Thymus (tissue), 11 donors: ENCODE results near the gene GSTA1. TPM values are rescaled to one million over a fixed set of nuclear protein-coding genes. Genes with fewer than 3 reads are reported as not detected.
"Not testable (repeated sequence)": the region's sequence is repeated elsewhere in the genome, so short reads cannot be mapped to it uniquely, and the experiment has no call there.

Experiments
- DNase-seq, 9 donors: peaks; one replicate each; pipeline ENCODE4 v3.0.0-alpha.2; 2013; ENCODE audit warnings: low spot score in 9 of 9, low read depth in 6 of 9, missing footprints in 1 of 9
- H3K27ac ChIP-seq, 2 donors: one replicate each; pipeline ENCODE4 v1.5.1; 2013; ENCODE audit warnings: control low read depth in 1 of 2, low read depth in 1 of 2, low read length in 1 of 2, mild to moderate bottlenecking in 1 of 2, moderate library complexity in 1 of 2
- H3K27me3 ChIP-seq, 2 donors: one replicate each; pipeline ENCODE4 v1.5.1; 2013; ENCODE audit warnings: low read length in 1 of 2; ENCODE audit not compliant: control insufficient read depth in 2 of 2, insufficient read depth in 1 of 2
- H3K36me3 ChIP-seq, 2 donors: one replicate each; pipeline ENCODE4 v1.5.1; 2013; ENCODE audit warnings: low read length in 1 of 2, mild to moderate bottlenecking in 1 of 2, moderate library complexity in 1 of 2; ENCODE audit not compliant: control insufficient read depth in 2 of 2, insufficient read depth in 2 of 2
- H3K4me1 ChIP-seq, 2 donors: one replicate each; pipeline ENCODE4 v1.5.1; 2013; ENCODE audit warnings: low read length in 2 of 2; ENCODE audit not compliant: control insufficient read depth in 2 of 2, insufficient read depth in 2 of 2
- H3K4me3 ChIP-seq, 2 donors: one replicate each; pipeline ENCODE4 v1.5.1; 2013; ENCODE audit warnings: low read length in 2 of 2, control low read depth in 1 of 2, mild to moderate bottlenecking in 1 of 2
- H3K9me3 ChIP-seq, 2 donors: one replicate each; pipeline ENCODE4 v1.5.1; 2013; ENCODE audit warnings: low read length in 1 of 2, mild to moderate bottlenecking in 1 of 2; ENCODE audit not compliant: control insufficient read depth in 2 of 2, insufficient read depth in 1 of 2
- WGBS: extraction: QIAGEN DNeasy Blood & Tissue Kit; methylation state at CpG from one replicate; pipeline ENCODE4 v1.1.7; 2013; 5-methylcytosine and 5-hydroxymethylcytosine counted together
- polyA plus RNA-seq: library from polyadenylated mRNA; stranded (reverse); fragments of 200-250 nt; gene quantifications from one replicate; pipeline ENCODE4 v1.2.3, GENCODE V29; 2013
- total RNA-seq: library from RNA; stranded (reverse); fragments of 120-200 nt; gene quantifications from one replicate; pipeline ENCODE4 v1.2.4, GENCODE V29; 2013
- donor health status: healthy.

The GSTA1 gene
- total and polyA plus RNA-seq, 2 donors, result 0.66 to 1.8 TPM

DNA sequence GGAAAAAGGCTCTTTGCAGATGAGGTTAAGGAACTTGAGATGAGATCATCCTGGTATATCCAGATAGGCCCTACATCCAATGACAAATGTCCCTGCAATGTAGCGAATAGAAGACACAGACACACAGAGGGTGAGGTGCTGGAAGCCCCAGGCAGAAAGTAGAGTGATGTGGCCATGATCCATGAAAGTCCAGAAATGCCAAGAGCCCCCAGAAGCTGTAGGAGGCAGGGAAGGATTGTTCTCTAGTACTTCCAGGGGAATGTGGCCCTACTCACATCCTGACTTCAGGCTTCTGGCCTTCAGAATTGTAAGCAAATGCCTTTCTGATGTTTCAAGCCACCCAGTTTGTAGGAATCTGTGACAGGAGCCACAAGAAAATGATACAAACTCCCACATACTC is 14.0 kb downstream of the GSTA1 start:
- H3K27ac ChIP-seq, H3K9me3 ChIP-seq, H3K4me3 ChIP-seq, DNase-seq, H3K4me1 ChIP-seq, H3K36me3 ChIP-seq, H3K27me3 ChIP-seq: not testable (repeated sequence)
- 97% methylated on average over 1 of the region's 1 CpG for WGBS

DNA sequence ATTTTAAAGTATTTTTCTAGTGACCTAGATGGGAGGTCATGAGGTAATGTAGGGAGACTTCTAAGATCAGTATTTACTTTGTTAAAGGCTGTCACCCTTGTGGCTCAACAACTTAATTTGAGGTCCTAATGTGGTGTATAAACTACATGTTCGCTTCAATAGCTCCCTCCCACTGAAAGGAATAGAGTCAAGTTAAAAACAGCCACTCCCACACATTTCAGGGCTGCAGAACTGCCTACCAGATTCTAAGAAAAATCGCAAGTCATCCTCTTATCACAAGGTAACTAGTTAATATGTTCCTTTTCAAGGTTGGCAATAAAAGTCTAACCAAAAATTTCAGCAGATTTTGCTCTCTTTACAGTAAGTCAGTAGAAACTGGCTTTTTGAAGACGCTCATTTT is 15.1 kb downstream of the GSTA1 start:
- Histone ChIP-seq H3K4me1 (no peaks in the 10 kb centered on the region), H3K4me3 (no peak overlapping the region), H3K9me3 (no peaks in the 10 kb centered on the region), H3K36me3 (no peaks in the 10 kb centered on the region), H3K27ac (no peak overlapping the region), H3K27me3 (no peaks in the 10 kb centered on the region)
- whole genome bisulfite sequencing, result 53% methylated on average over 3 of the region's 3 CpGs
- DNase-seq, result no peak

DNA sequence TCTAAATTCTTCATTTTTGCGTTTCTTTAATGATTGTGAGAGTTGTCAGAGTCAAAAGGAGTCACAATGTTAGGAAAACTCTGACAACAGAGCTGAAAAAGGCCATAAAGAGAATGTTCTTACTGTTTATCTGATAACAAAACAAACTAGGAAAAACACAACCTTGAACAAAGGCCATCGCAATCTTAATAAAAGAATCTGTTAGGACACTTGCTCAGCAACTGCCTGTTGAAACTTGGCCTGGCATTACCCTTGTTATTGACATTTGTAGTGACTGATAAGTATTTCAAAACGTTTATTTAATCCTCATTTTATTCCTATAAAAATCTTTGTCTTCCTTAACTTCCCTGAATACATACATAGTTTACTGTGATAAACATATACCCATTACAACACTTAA is 15.7 kb downstream of the GSTA1 start:
- no peak for DNase-seq
- no peaks in the 10 kb centered on the region for H3K4me1 ChIP-seq
- no peak overlapping the region for H3K4me3 ChIP-seq
- H3K27ac ChIP-seq, result no peak overlapping the region
- 70% methylated on average over 3 of the region's 3 CpGs for WGBS
- no peaks in the 10 kb centered on the region for H3K36me3 ChIP-seq
- no peaks in the 10 kb centered on the region for H3K27me3 ChIP-seq
- H3K9me3 ChIP-seq, result no peaks in the 10 kb centered on the region

DNA sequence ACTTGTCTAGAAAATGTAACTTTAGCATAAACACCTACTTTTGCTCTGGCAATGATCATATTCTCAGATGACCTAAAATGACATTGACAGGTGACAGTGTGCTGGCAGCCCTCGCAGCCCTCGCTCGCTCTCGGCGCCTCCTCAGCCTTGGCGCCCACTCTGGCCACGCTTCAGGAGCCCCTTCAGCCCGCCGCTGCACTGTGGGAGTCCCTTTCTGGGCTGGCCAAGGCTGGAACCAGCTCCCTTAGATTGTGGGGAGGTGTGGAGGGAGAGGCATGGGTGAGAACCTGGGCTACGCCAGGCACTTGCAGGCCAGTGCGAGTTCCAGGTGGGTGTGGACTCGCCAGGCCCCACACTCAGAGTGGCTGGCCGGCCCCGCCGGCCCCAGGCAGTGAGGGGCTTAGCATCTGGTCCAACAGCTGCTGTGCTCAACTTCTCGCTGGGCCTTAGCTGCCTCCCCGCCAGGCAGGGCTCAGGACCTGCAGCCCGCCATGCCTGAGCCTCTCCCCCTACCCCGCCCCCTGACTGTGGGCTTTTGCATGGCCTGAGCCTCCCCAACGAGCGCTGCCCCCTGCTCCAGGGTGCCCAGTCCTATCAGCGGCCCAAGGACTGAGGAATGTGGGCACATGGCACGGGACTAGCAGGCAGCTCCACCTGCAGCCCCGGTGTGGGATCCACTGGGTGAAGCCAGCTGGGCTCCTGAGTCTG is 17.2 kb downstream of the GSTA1 start:
- WGBS, result 94% methylated on average over 24 of the region's 24 CpGs
- no peak overlapping the region for H3K27ac ChIP-seq
- no peaks in the 10 kb centered on the region for H3K4me1 ChIP-seq
- H3K27me3 ChIP-seq, result no peaks in the 10 kb centered on the region
- DNase-seq, result no peak
- H3K4me3 ChIP-seq, result no peak overlapping the region
- no peaks in the 10 kb centered on the region for H3K9me3 ChIP-seq
- no peaks in the 10 kb centered on the region for H3K36me3 ChIP-seq

DNA sequence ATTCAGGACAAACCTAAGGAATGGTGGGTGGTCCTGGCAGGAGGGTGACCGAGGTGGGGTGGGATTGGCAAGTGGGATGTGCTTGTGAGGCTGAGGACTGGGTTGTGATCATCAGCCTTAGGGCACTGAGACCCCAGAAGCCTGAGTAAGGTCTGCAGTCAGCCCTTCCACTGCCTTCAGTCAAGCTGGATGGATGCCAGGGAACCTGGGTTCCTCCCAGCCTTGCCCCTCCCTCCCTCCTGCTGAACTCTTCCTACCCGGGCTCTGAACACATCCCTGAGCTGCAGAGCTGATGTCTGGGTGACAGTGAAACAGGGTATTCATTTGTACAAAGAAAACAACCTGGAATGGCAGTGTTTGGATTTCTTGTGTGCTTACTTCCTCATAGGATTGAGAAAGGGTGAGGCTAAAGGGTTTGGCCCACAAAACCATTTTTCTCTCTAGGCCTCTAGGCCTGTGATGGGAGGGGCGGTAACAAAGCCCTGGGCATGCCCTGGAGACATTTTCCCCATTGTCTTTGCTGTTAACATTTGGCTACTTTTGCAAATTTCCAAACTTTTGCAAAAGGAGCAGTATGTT is 20.8 kb downstream of the GSTA1 start:
- H3K27ac ChIP-seq, DNase-seq, H3K4me3 ChIP-seq, H3K36me3 ChIP-seq, H3K9me3 ChIP-seq, H3K27me3 ChIP-seq, H3K4me1 ChIP-seq: not testable (repeated sequence)
- 58% methylated on average over 3 of the region's 3 CpGs for WGBS

DNA sequence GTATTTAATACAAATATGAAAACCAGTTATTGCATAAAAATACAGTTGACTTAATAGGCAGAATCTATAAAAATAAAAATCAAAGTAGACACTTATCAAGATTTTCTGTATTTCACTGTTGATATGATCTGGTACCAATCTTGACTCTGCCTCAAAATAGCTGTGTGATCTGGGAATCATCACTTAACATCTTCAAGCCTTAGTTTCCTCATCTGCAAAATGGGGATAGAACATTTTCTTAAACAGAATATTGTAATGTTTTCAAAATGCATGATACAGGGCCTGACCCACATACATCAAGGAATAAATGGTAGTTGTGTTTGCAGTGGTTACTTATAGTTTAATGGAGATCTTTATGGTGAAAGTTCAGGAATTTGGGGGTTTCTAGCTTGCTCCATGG is 21.4 kb downstream of the GSTA1 start:
- H3K4me1 ChIP-seq, result not testable (repeated sequence)

DNA sequence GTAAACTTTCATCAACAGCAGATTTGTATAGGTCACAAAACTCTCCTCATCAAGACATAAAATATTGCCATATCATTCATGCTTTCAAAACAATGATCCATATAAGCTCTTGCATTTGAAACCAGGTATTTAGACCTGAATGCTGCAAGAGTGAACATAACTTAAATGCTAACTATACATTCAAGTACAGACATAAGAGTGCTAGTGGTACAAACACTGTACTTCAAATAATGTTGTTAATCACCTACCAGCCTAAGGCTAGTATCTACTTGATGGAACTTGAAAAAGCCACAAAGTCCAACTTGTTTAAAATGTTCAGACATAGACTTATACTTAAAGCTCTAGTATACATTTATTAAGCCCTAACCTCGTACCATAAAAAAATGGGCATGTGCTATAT is 24.4 kb downstream of the GSTA1 start:
- Histone ChIP-seq H3K4me1 (no peaks in the 10 kb centered on the region), H3K36me3 (no peaks in the 10 kb centered on the region), H3K27ac (no peak overlapping the region), H3K4me3 (no peak overlapping the region), H3K27me3 (no peaks in the 10 kb centered on the region), H3K9me3 (no peaks in the 10 kb centered on the region)
- WGBS, result 94% methylated on average over 1 of the region's 1 CpG
- DNase-seq, result no peak

More for the DNA sequence above, 21.4 kb downstream of the GSTA1 start:
- H3K36me3 ChIP-seq, H3K27me3 ChIP-seq, H3K4me3 ChIP-seq, H3K9me3 ChIP-seq, DNase-seq, H3K27ac ChIP-seq: not testable (repeated sequence)

DNA sequence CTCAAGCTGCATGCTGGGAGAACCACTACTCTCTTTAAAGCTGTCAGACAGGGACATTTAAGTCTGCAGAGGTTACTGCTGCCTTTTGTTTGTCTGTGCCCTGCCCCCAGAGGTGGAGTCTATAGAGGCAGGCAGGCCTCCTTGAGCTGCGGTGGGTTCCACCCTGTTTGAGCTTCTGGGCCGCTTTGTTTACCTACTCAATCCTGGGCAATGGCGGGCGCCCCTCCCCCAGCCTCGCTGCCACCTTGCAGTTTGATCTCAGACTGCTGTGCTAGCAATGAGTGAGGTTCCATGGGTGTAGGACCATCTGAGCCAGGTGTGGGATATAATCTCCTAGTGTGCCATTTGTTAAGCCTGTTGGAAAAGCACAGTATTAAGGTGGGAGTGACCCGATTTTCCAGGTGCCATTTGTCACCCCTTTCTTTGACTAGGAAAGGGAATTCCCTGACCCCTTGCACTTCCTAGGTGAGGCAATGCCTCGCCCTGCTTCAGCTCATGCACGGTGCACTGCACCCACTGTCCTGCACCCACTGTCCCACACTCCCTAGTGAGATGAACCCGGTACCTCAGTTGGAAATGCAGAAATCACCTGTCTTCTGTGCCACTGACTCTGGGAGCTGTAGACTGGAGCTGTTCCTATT is 26.8 kb downstream of the GSTA1 start:
- not testable (repeated sequence) for H3K4me3 ChIP-seq, DNase-seq, H3K9me3 ChIP-seq, H3K27me3 ChIP-seq, H3K27ac ChIP-seq, H3K4me1 ChIP-seq, H3K36me3 ChIP-seq
- WGBS, result 95% methylated on average over 9 of the region's 9 CpGs

DNA sequence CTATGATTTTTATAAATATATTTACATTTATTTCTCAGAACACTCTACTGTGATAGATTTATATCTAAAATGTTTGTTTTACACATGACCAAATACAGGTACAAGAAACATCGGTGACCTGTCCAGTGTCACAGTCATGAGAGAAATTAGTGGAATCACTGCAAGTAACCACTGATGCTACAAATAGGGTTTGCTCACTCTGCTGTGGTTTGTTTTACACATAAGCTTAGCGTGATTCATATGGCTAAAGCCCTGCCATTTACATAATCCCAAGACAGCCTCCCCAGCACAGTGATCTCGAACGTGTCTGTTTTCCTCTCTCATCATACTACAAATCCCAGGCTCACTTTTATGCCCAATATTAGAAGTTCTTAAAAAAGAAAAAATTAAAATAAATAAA is 34.2 kb downstream of the GSTA1 start:
- H3K4me3 ChIP-seq, DNase-seq, H3K4me1 ChIP-seq, H3K9me3 ChIP-seq, H3K27ac ChIP-seq, H3K27me3 ChIP-seq, H3K36me3 ChIP-seq: not testable (repeated sequence)
- 97% methylated on average over 4 of the region's 4 CpGs for whole genome bisulfite sequencing
